ENCODE measurements around the gene POLR3H.

POLR3H gene

GRCh38 chr22:41518048-41518347, 26.3 kb downstream of the POLR3H start:
- DNase-seq (ENCODE audit: low read depth) = no peak
- no peak for TF ChIP-seq CTCF (IDR thresholded peaks at IDR 0.05; ENCODE audit: low read depth, low read length, missing control alignments)
- H3K4me3 ChIP-seq (ENCODE audit: low read depth, low read length) = no peak overlapping the region

DNA sequence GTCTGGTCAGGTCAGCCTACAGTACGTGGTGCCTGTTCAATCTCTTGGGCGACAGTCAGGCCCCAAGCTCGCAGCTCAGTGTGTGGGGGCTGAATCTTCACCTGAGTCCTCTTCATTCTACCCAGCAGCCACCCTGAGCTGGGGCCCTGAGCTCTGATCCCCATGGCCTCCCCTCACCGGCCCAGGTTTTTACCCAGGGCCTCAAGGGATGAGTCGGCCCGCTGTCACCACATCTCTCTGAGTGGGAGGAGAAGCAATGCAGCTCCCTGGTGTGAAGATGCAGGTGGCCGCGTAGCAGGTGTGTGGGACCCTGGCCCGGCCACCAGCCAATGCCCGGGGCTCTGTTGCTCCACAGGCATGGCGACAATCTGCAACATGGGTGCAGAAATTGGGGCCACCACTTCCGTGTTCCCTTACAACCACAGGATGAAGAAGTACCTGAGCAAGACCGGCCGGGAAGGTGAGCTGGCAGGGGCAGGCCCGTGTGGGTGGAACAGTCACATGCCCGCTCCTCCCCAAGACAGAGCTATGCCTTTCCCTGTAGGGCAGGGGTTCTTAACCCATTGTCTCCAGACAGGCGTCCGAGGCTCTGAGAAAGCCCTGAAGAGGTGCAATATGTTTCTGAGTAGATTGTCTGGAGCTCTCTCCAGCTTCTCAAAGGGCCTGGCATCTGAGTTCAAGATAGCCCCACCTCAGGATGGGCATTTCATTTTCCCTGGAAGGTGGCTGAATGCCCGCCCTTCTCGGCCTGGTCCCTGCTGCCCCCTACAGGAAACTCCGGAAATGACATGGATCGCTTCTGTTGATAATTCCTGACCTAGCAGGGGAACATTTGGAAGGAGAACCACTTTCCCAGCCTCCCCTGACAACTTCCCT, 26.9 kb downstream of the POLR3H start:
- no peak overlapping the region for H3K4me3 ChIP-seq (ENCODE audit: low read depth, low read length)
- DNase-seq (ENCODE audit: low read depth) = no peak
- peak; percentile 84 for TF ChIP-seq CTCF (IDR thresholded peaks at IDR 0.05; ENCODE audit: low read depth, low read length, missing control alignments)

- DNase-seq (ENCODE audit: low read depth) = no peak
- no peak overlapping the region for H3K4me3 ChIP-seq (ENCODE audit: low read depth, low read length)
- peak; percentile 21 for TF ChIP-seq CTCF (IDR thresholded peaks at IDR 0.05; ENCODE audit: low read depth, low read length, missing control alignments)
Measured at GRCh38 chr22:41516462-41516861, 27.8 kb downstream of the POLR3H start.

- H3K4me3 ChIP-seq (ENCODE audit: low read depth, low read length) = no peak overlapping the region
- no peak for TF ChIP-seq CTCF (IDR thresholded peaks at IDR 0.05; ENCODE audit: low read depth, low read length, missing control alignments)
- DNase-seq (ENCODE audit: low read depth) = no peak
Measured at GRCh38 chr22:41513391-41513790, 30.9 kb downstream of the POLR3H start.

GRCh38 chr22:41512421-41513194, 31.7 kb downstream of the POLR3H start:
- no peak overlapping the region for H3K4me3 ChIP-seq (ENCODE audit: low read depth, low read length)
- no peak for DNase-seq (ENCODE audit: low read depth)

GRCh38 chr22:41511521-41511968, 32.7 kb downstream of the POLR3H start:
- no peak overlapping the region for H3K4me3 ChIP-seq (ENCODE audit: low read depth, low read length)
- DNase-seq (ENCODE audit: low read depth) = no peak
- no peak for TF ChIP-seq CTCF (IDR thresholded peaks at IDR 0.05; ENCODE audit: low read depth, low read length, missing control alignments)

More at GRCh38 chr22:41512421-41513194, 31.7 kb downstream of the POLR3H start:
- TF ChIP-seq CTCF (IDR thresholded peaks at IDR 0.05; ENCODE audit: low read depth, low read length, missing control alignments) = no peak

Data from GM12864 (cell line).